Small intestine (tissue), 7 donors: ENCODE data around the gene ZNF608. TPM values are rescaled to one million over a fixed set of nuclear protein-coding genes. Genes with fewer than 3 reads are reported as not detected.

Experiments
- DNase-seq, 2 donors: peaks; one replicate each; pipeline versions ENCODE4 v3.0.0 to v3.0.0-alpha.2; 2013
- FAIRE-seq: peaks from 2 replicates; lab custom pipeline; 2012; peaks lifted over from hg19 to GRCh38; lab: Jason Lieb, UNC
- H3K27ac ChIP-seq, 3 donors: one replicate each; pipeline ENCODE4 v1.5.1; 2013; ENCODE audit warnings: low read length in 2 of 3, mild to moderate bottlenecking in 2 of 3, control low read depth in 1 of 3, inconsistent platforms in 1 of 3, low read depth in 1 of 3, moderate library complexity in 1 of 3
- H3K27me3 ChIP-seq, 3 donors: one replicate each; pipeline ENCODE4 v1.6.1; 2013; ENCODE audit warnings: low read length in 3 of 3, inconsistent platforms in 1 of 3; ENCODE audit not compliant: control insufficient read depth in 3 of 3, insufficient read depth in 3 of 3
- H3K36me3 ChIP-seq, 3 donors: one replicate each; pipeline ENCODE4 v1.6.1; 2013; ENCODE audit warnings: low read length in 3 of 3, inconsistent platforms in 1 of 3, low read depth in 1 of 3, mild to moderate bottlenecking in 1 of 3, moderate library complexity in 1 of 3; ENCODE audit not compliant: control insufficient read depth in 3 of 3, insufficient read depth in 2 of 3
- H3K4me1 ChIP-seq, 3 donors: one replicate each; pipeline ENCODE4 v1.6.1; 2013; ENCODE audit warnings: low read length in 2 of 3, inconsistent platforms in 1 of 3, low read depth in 1 of 3, mild to moderate bottlenecking in 1 of 3, moderate library complexity in 1 of 3; ENCODE audit not compliant: control insufficient read depth in 3 of 3, insufficient read depth in 2 of 3
- H3K4me3 ChIP-seq, 3 donors: one replicate each; pipeline ENCODE4 v1.5.1; 2013; ENCODE audit warnings: low read length in 3 of 3, control low read depth in 1 of 3, inconsistent platforms in 1 of 3, low read depth in 1 of 3, mild to moderate bottlenecking in 1 of 3, moderate library complexity in 1 of 3
- H3K9me3 ChIP-seq, 2 donors: one replicate each; pipeline ENCODE4 v1.6.1; 2013; ENCODE audit warnings: low read depth in 1 of 2, low read length in 1 of 2; ENCODE audit not compliant: control insufficient read depth in 2 of 2, insufficient read depth in 1 of 2
- WGBS, 3 donors: extraction: QIAGEN DNeasy Blood & Tissue Kit; methylation state at CpG; one replicate each; pipeline ENCODE4 v1.1.7; 2013; 5-methylcytosine and 5-hydroxymethylcytosine counted together
- polyA plus RNA-seq, 4 donors: library from polyadenylated mRNA; stranded (reverse) in 3 of 4; unstranded in 1 of 4; fragments of 200-250 nt in 3 of 4; fragments of 120-200 nt in 1 of 4; gene quantifications; one replicate each; pipeline versions ENCODE4 v1.2.1 to v1.2.3, GENCODE V29; 2013
- donor health status: healthy with polysubstance abuse.
- donor health status: control.
- donor health status: control.
- donor health status: Bipolar disorder and iron deficiency.
- donor health status: healthy.

Gene ZNF608
- polyA plus RNA-seq, 4 donors: 5.7 to 47.1 (median 12.7) TPM

DNA sequence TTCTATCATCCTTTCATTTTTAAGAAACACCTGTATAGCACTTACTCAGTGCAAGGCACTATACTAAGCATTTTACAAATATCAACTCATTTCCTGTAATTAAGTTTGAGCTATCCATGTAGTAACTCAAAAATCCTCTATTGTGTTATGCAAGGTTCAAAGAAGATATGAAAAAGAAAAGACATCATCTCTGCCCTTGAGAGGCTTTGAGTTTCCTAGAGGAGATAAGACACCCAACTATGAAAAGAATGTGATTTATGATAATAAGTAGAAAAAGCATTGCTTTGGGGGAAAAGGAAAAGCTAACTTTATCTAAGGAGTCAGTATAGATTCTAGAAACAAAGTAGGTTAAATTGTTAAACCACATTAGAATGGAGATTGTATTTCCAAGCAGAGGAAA, 14.2 kb upstream of the ZNF608 start:
- no peak for FAIRE-seq
- no peak overlapping the region for H3K27ac ChIP-seq
- no peaks in the 10 kb centered on the region for H3K36me3 ChIP-seq
- H3K4me3 ChIP-seq: no peak overlapping the region
- no peaks in the 10 kb centered on the region for H3K9me3 ChIP-seq
- H3K4me1 ChIP-seq: no peaks in the 10 kb centered on the region
- DNase-seq: no peak
- no peaks in the 10 kb centered on the region for H3K27me3 ChIP-seq

DNA sequence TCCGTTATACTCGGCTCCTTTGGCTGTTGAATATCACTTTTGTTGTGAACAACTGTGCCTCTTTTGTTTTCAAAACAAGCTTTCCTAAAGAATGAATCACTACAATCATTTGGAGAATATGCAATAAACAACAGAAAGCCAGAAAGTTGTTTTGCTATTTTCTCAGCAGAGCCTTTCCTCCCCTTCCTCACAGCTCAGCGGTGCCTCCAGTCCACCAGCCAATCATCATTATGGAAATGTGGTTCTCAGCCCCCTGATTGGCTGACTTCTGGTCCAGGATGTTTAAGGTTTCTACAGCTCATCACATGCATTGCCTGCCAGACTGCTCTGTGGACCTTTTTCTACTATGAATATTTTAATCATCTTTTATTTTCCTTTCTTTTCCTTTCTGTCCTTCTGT, 9.1 kb upstream of the ZNF608 start:
- no peak overlapping the region for H3K27ac ChIP-seq
- H3K4me1 ChIP-seq: no peaks in the 10 kb centered on the region
- FAIRE-seq (no peak), DNase-seq (no peak)
- H3K4me3 ChIP-seq: no peak overlapping the region
- H3K9me3 ChIP-seq: no peaks in the 10 kb centered on the region
- H3K27me3 ChIP-seq: no peaks in the 10 kb centered on the region
- no peaks in the 10 kb centered on the region for H3K36me3 ChIP-seq
- WGBS, 3 donors: 55 to 76% (median 74%) methylated on average over 3 of the region's 3 CpGs

DNA sequence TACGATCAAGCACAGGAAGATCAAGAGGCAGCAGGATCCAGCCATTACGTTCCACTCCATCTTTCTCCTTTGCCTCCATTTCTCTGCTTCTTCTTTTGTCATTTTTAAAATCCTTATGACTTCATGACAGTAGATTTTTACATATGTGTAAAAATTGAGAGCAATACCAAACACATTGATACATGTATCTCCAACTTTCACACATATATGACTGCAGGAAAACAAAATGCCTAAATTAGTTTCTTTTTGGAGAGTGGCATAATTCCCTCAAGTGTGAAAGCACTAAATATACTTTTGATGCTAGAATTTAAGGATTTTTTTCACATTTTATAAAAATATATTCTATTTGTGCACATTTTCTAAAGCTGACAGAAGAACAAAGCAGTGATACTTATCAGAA, 8.6 kb upstream of the ZNF608 start:
- 79 to 90% (median 83%) methylated on average over 2 of the region's 2 CpGs for WGBS, 3 donors
- DNase-seq: no peak
- Histone ChIP-seq H3K4me1 (peaks cover 0 to 3% (median 0%) of the 10 kb centered on the region in 3 donors), H3K9me3 (no peaks in the 10 kb centered on the region), H3K27ac (no peak overlapping the region), H3K4me3 (no peak overlapping the region), H3K36me3 (no peaks in the 10 kb centered on the region), H3K27me3 (no peaks in the 10 kb centered on the region)
- FAIRE-seq: no peak

DNA sequence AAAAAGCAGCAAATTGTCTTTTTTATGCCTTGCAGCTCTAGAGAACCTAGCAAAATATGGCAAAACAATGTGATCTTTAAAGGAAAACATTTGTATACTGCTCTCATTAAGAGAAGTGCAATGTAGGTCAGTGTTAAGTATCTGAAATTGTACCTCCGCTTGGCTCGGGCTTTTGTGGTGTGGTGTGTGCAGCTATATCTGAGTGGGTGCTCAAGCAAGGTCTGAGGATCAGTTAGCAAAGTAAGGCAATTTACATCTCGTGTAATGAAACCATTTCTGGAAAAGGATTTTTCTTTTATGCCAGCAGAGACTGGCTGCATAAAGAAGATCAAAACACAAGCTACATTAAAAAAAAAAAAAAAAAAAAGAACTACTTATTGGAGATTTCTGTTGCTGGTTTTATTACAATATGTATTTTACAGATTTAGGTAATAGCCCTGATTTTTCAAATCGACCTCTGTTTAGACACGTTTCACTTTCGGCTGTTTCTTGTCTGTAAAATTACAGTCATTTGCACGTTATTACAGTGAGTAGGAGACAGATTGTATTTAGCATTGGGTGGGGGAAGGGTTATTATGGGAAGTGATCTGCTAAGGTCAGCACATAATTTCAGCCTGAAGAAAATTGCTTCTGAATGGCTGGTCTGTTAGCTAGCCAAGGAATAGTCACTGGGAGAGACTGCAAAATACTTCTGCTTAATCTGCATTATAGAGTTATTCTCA, 7.9 kb upstream of the ZNF608 start:
- FAIRE-seq (no peak), DNase-seq (peak in 1 of 2 donors; percentile 28)
- Histone ChIP-seq H3K36me3 (no peaks in the 10 kb centered on the region), H3K4me1 (peaks cover 0 to 7% (median 2%) of the 10 kb centered on the region in 3 donors), H3K4me3 (no peak overlapping the region), H3K9me3 (no peaks in the 10 kb centered on the region), H3K27me3 (no peaks in the 10 kb centered on the region), H3K27ac (no peak overlapping the region)
- WGBS, 3 donors: 36 to 53% (median 45%) methylated on average over 7 of the region's 7 CpGs

DNA sequence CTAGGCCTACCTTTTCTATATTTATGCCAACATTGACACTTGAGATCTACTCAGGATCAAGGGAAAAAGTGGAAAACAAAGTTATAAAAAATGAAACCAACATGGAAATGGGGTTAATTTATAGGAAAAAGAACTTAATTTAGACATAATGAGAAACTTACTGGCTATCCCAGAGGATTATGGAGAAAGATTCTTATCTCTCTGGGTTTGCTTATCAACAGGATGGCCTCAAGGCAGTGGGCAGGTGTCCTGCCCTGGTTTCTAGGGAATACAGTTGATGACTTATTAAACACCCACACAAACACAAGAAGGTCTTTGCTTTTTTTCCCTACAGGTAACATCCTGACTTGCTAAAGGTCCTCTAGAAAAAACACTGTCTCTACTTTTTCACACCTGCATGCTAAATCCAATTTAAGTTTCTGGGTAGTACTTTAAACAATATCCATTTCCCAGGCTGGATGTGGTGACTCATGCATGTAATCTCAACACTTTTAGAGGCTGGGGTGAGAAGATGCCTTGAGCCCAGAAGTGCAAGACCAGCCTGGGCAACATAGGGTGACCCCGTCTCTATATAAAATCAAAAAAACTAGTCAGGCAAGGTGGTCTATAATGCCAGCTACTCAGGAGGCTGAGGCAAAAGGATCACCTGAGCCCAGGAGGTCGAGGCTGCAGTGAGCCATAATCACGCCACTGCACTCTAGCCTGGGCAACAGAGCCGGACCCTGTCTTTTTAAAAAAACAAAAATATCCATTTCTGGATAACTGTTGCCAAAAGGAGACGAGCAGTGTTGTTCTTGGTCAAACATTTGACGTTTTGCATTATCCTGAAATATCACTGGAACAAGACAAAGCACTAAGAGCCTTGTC, 6.6 kb upstream of the ZNF608 start:
- Histone ChIP-seq H3K4me1 (peaks cover 0 to 9% (median 2%) of the 10 kb centered on the region in 3 donors), H3K9me3 (no peaks in the 10 kb centered on the region), H3K36me3 (no peaks in the 10 kb centered on the region), H3K4me3 (no peak overlapping the region), H3K27me3 (no peaks in the 10 kb centered on the region), H3K27ac (no peak overlapping the region)
- 85 to 94% (median 89%) methylated on average over 6 of the region's 6 CpGs for WGBS, 3 donors
- FAIRE-seq: no peak
- DNase-seq: no peak

DNA sequence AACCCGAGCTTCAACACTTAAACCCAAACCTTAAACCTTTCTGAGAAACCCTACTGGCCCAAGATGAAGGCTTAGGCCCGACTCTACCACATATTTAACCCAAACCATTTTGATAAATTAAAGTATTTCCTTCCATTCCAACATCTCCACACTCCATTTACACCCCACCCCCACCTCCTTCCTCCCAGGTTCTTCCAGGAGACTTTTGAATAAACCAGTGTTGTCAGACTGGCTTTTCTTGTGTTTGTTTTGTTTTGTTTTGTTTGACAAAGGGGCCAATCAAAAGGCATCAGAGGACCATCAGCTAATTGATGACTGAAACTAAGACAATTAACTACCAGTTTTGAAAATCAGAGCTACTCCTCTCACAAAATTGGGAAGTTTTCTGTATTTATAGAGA, 4.6 kb upstream of the ZNF608 start:
- Histone ChIP-seq H3K4me1 (peaks cover 0 to 9% (median 2%) of the 10 kb centered on the region in 3 donors), H3K36me3 (no peaks in the 10 kb centered on the region), H3K27me3 (no peaks in the 10 kb centered on the region), H3K9me3 (no peaks in the 10 kb centered on the region), H3K4me3 (no peak overlapping the region), H3K27ac (no peak overlapping the region)
- FAIRE-seq: no peak
- 74 to 91% (median 81%) methylated on average over 2 of the region's 2 CpGs for WGBS, 3 donors
- DNase-seq: no peak

DNA sequence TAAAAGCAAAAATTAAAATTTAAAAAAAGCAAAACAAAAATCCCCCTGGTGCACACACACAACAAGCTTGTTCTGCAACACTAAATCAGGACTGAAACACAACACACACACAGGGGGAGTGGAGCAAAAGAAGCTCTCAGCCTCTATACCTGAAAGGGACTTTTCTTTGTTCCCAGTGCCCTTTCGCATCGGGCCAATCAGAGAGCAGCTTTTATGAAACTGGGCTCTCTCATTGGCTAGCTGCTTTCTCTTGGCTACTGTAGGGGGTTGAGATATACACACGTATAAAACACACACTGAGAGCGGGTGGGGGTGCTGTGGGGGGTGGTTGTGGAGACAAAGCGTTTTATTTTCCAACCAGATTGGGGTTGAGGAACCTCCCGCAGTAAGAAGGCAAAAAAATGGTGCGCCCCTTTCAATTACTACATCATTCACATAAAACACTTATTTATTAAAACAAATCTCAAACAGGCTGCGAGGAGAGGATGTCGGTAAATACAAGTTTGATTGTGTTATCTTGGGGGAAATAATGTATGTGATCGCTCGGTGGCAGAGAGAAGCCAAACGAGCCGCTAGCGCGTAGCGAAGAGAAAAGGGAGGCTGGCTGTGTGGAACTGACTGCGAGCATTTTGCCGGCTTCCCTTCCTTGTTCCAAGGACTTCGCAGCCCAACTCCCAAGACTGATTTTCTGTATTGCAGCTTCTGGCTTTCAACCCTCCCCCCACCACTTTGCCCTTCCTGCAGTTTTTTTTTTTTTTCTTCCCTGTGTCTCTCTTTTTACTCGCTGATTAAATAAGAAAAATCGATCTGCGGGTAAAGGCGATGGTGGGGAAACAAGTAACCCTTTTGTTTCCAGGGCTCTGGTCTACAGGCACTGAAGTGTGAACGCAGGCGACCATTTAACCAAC, 2.5 kb upstream of the ZNF608 start:
- H3K9me3 ChIP-seq: no peaks in the 10 kb centered on the region
- H3K4me1 ChIP-seq: peaks cover 0 to 9% (median 2%) of the 10 kb centered on the region in 3 donors
- DNase-seq: peak; percentile 95 to 97
- FAIRE-seq: no peak
- peak overlapping the region; percentile 18 to 97 (median 96) for H3K27ac ChIP-seq
- H3K36me3 ChIP-seq: peaks cover 0 to 6% (median 0%) of the 10 kb centered on the region in 3 donors
- 3 to 6% (median 5%) methylated on average over 25 of the region's 25 CpGs for WGBS, 3 donors
- H3K4me3 ChIP-seq: peak overlapping the region; percentile 41 to 86 (median 60)
- H3K27me3 ChIP-seq: no peaks in the 10 kb centered on the region
